ENCODE measurements around the gene GTPBP4. TPM values are rescaled to one million over a fixed set of nuclear protein-coding genes. Genes with fewer than 3 reads are reported as not detected.

GTPBP4 gene
- total RNA-seq (ENCODE audit: low replicate concordance): 26.5 and 81.8 TPM in 2 replicates

- peak; percentile 97 for DNase-seq (ENCODE audit: low read depth)
- no peak for TF ChIP-seq CTCF (IDR thresholded peaks at IDR 0.05; ENCODE audit: insufficient read depth, low read length)
- peak within 1 kb of the TSS; percentile 78 for H3K4me3 ChIP-seq (ENCODE audit: low read depth, low read length)
Measured at GRCh38 chr10:987870-988666, at the start of gene GTPBP4. GTPBP4 (plus strand) TSS chr10:988434; CDS start chr10:988480, 46 bp downstream.

- TF ChIP-seq CTCF (IDR thresholded peaks at IDR 0.05; ENCODE audit: insufficient read depth, low read length): no peak
- H3K4me3 ChIP-seq (ENCODE audit: low read depth, low read length): no peak overlapping the region
- DNase-seq (ENCODE audit: low read depth): peak; percentile 25
Measured at GRCh38 chr10:938941-939678, 49.1 kb upstream of the GTPBP4 start.

- TF ChIP-seq CTCF (IDR thresholded peaks at IDR 0.05; ENCODE audit: insufficient read depth, low read length): no peak
- no peak for DNase-seq (ENCODE audit: low read depth)
- no peak overlapping the region for H3K4me3 ChIP-seq (ENCODE audit: low read depth, low read length)
Measured at GRCh38 chr10:943334-944033, 44.8 kb upstream of the GTPBP4 start.

- H3K4me3 ChIP-seq (ENCODE audit: low read depth, low read length): no peak overlapping the region
- peak; percentile 44 for DNase-seq (ENCODE audit: low read depth)
- TF ChIP-seq CTCF (IDR thresholded peaks at IDR 0.05; ENCODE audit: insufficient read depth, low read length): no peak
Measured at GRCh38 chr10:944034-944831, 44.0 kb upstream of the GTPBP4 start.

GRCh38 chr10:945778-946177 lies 42.5 kb upstream of the GTPBP4 start:
- DNase-seq (ENCODE audit: low read depth): no peak
- no peak for TF ChIP-seq CTCF (IDR thresholded peaks at IDR 0.05; ENCODE audit: insufficient read depth, low read length)
- no peak overlapping the region for H3K4me3 ChIP-seq (ENCODE audit: low read depth, low read length)

- no peak overlapping the region for H3K4me3 ChIP-seq (ENCODE audit: low read depth, low read length)
- no peak for TF ChIP-seq CTCF (IDR thresholded peaks at IDR 0.05; ENCODE audit: insufficient read depth, low read length)
- DNase-seq (ENCODE audit: low read depth): no peak
Measured at GRCh38 chr10:947051-947450, 41.2 kb upstream of the GTPBP4 start.
